Measurements from ENCODE around the gene PDE9A. TPM values are rescaled to one million over a fixed set of nuclear protein-coding genes. Genes with fewer than 3 reads are reported as not detected.
"Not testable (repeated sequence)": the region's sequence is repeated elsewhere in the genome, so short reads cannot be mapped to it uniquely, and the experiment has no call there.

The PDE9A gene
- total RNA-seq, 1 experiment from 2014 or later = not detected

DNA sequence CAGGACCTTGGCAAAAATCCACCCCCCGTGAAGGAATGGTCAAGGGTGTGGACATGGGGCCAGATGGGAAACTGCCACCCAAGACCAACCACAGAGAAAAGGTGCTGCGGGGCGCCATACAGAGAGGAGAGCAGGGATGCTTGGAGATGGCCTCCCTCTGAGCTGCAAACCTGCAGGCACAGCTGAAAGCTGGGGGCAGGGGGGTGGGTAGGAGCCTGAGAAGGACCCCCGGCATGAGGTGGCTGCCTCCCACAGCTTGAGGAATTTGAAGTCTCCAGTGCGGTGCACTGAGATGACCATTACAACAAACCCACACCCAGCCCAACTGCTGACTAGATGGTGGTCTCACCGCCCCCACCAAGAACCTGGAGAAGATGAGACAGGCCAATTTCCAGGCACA is 141.1 kb downstream of the PDE9A start:
- no peak for DNase-seq (ENCODE audit: low spot score)

DNA sequence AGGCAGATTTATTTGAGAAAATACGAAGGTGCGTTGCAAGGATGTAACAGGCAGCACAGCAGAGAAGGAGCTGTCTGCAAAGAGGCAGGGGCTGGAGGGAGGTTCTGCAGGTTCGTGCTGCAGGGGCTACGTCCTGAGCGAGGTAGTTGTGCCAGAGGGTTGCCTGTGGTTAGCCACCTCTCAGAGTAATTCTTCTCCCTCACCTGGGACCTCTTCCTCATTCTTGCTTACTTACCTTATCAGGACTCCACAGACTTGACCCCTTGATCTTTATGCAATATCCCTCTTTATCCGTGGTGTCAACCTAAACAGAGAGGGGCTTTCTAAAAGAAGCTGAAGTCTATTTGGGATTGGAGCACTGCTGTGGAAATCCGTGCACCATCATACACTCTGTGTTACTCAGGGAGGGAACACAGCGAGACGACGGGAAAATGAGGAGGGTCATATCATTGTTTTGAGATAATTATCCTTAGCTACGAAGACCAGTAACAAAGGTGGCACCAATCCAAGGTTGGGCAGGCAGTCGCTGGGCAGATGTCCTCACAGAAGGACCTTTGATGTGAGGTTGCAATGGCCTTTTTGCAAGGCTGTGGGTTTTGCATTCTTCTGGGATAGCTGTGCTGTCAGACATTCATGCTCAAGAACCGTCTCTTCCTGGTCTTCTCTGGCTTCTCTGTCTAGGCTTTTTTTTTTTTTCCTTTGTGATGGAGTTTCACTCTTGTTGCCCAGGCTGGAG is 143.1 kb downstream of the PDE9A start:
- DNase-seq (ENCODE audit: low spot score) = no peak

DNA sequence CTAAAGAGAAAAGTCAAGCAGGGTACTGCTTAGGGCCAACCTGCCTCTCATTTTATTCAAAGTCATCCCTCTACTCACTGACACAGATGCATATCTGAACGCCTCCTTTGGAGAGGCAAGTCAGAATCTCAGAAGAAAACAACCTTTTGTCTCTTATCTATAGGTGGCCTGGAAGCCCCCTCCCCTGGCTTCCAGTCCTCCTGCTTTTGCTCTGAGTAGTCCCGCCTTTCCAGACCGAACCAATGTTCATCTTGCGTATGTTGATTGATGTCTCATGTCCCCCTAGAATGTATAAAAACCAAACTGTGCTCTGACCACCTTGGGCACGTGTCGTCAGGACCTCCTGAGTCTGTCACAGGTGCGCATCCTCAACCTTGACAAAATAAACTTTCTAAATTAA is 144.1 kb downstream of the PDE9A start:
- DNase-seq (ENCODE audit: low spot score) = no peak

DNA sequence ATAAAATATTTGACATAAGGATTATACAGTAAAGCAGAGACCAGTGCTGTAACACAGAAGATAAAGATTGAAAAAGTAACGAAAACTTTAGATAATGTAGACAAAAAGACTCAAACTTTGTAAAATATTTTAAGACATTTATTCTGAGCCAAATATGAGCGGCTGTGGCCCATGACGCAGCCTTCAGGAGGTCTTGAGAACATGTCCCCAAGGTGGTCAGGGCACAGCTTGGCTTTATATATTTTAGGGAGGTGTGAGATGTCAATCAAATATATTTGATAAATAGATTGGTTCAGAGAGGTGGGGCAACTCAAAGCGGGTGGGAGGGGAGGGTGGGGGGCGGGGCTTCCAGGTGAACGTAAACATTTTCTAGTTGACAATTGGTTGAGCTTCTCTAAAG is 144.7 kb downstream of the PDE9A start:
- no peak for DNase-seq (ENCODE audit: low spot score)

DNA sequence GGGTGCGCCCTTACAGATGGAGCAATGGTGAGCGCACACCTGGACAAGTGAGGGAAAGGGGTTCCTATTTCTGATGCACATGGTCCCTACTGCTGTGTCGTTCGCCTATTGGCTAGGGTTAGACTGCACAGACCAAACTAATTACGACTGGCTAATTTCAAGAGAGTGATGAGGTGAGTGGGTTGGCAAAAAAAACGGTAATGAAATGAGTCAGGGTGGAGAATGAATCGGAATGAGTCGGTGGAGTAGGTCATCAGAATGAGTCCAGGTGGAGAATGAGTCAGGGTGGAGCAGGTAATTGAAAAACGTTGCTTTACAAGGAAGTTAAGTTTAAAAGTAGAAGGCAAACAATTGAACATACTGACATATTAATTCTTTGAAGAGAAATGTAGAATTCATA is 146.1 kb downstream of the PDE9A start:
- peak; percentile 40 for DNase-seq (ENCODE audit: low spot score)

DNA sequence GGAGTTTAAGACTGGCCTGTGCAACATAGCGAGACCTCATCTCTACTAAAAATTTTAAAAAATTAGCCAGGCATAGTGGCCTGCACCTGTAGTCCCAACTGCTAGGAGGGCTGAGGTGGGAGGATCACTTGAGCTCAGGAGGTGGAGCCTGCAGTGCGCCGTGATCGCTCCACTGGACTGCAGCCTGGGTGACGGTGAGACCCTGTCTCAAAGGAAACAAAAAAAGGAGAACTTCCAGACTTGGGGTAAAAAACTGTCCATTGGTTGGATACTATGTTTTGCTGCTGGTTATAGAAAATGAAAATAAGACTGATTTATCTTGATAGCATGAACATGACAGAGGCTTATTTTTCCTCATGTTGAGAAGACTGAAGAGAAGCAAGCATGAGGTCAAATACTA is 146.5 kb downstream of the PDE9A start:
- DNase-seq (ENCODE audit: low spot score) = no peak

DNA sequence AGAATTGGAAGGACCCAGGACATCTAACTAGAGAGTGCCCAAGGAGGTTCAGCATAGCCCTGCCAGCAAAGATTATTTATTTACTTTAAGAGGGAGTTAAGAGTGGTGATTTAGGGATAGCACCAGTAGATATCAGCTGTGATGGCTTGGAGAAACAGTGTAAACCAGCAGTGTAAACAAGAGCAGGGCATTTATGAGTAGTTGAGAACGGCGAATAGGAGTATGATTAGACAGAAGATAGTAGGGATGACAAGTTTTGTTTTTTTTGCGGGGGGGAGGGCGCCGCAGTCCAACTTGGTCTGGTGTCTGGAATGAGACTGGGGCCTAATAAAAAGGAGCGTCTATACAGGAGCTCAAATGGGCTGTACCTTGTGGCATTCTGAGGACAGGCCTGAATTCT is 148.2 kb downstream of the PDE9A start:
- not testable (repeated sequence) for DNase-seq (ENCODE audit: low spot score)

DNA sequence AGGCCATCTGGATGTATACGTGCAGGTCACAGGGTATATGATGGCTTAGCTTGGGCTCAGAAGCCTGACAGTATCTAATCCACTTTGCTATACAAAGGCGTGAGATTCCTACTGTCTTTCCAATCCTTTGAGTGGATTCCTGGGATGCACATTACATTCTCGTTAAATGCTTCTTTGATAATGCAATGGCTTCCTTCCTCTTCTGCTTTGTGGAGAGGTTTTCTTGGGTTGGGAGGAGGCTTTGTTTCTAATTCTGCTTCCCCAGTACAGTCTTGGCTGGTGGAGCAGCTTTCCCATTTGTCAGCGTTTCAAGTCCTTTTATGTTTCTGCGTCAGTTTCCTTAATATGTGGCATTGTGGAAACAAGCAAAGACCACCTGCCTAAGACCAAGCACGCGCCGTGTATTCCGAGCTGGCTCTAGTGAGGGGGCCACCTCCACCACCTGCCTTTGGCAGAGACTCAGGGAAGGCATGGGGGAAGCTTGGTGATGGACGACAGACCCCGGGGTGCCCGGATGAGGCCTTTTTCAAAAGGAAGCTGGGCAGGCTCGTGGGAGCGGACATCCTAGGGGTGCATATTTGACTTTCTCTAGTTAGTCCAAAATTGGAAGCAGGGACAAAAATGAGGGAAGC is 153.2 kb downstream of the PDE9A start:
- no peak for DNase-seq (ENCODE audit: low spot score)

DNA sequence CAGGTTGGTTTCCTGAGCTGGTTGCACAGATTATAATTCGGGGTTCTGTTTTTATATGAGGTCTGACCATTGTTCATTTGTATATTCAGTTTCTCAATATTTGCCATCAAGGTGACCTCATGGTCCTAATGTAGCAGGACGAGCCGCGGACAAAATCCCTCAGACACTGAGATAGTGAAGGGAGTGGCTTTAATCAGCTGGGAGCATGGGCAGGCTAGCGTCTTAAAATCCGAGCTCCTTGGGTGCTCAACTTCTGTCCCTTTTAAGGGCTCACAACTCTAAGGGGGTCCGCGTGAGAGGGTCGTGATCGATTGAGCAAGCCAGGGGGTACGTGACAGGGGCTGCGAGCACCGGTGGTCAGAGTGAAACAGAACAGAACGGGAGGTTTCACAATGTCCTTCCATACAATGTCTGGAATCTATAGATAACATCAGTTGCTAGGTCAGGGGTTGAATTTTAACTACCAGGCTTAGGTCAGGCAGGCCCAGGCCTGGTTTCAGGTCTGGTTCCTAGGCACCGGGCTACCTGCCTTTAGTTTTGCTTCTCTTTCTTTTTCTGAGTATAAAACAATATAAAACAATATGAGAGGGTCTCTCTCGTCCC is 154.0 kb downstream of the PDE9A start:
- DNase-seq (ENCODE audit: low spot score) = not testable (repeated sequence)

DNA sequence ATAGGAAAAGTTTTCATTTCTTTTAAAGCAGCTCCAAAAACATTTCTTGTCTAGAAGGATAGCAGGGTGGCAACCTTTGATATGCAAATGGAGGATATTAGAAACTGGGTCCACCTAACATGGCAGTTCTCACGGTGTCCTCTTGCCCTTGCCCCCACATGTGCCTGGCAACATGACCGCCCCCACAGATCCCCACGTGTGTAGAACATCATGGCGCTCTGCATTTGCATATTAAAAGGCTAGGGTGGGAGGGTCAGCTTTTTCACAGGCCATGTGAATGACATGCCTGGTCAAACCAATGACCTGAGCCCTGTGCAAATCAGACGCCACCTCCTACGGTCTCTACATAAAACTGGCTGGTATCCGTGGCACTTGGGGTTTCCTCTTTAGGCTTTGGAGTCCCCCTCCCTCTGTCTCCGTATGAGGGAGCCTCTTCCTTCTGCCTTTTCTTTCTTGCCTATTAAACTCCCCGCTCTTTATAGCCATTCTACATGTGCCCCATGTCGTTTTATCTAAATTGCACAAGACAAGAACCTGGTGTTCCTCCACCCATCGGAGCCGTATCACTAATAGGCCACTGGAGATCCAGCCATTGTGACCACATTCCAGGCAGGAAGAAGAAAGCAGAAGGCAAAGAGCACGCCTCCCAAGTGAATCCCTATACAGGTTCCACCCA is 154.7 kb downstream of the PDE9A start:
- no peak for DNase-seq (ENCODE audit: low spot score)

DNA sequence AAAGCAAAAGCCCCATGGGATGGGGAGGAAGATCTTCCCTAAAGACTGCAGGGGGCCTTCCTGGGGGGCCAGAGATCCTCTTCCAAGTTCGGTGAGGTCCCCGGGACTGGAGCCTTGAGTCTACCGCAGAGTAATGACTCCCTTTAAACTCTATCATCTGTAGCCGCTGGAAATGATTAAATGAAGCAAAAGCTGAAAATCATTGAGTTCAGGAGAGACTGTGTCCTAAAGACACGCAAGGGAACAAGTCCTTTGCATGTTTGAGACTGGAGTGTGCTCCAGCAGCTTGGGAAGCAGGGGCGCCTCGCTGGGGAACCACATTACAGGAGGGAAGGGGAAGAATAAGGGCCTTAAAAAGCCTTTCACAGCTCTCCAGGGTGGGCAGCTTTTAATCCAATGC is 155.8 kb downstream of the PDE9A start:
- DNase-seq (ENCODE audit: low spot score) = no peak

DNA sequence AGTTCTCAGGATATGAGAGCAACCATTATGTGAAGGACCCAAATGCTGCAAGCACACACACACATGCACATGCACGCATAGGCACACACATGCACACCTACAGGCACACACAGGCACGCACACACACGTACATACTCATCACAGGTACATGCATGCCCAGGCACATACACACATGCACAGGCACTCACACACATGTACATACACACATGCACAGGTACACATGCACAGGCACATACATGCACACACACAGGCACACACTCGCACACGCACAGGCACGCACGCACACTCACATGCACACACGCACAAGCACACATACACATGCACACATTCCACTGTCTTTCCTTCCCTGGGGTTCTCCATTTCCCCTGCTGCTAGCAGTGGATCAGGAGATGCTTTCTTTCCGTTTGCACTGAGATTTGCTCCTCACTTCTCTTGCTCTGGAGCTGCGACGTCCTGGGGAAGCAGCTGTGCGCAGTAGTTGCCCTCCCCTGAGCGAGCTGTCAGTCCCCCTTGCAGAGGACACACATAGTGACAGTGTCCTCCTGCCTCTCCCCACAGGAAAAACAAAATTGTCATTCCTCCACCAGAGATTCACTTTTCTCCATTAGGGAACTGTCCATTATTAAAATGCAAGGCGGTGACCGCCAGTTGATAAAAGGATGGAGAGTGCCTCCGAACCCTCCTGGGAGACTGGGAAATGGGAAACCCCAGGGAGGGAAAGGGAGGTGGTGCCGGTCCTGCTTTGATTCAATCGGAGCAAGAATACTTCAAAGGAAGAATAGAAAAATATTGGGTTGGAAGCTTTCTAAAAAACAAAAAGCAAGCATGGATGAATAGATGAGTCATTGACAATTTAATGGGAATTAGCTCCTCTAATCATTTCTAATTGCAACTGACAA is 156.4 kb downstream of the PDE9A start:
- no peak for DNase-seq (ENCODE audit: low spot score)

DNA sequence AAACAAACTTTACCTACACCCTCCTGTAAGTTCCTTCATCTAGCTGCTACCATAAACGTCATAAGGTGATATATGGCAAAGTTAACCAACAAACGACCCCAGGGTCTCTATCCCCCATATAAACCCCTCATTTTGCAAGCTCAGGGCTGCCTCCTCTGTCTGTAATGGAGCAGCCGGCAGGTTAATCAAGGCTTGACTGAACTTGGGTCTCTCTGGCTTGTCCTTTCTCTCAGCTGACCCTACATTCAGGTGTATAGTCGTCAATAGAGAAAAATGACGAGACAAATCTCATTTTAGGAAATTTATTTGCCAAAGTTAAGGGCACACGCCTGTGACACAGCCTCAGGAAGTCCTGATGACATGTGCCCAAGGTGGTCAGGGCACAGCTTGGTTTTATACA is 158.5 kb downstream of the PDE9A start:
- DNase-seq (ENCODE audit: low spot score) = no peak

DNA sequence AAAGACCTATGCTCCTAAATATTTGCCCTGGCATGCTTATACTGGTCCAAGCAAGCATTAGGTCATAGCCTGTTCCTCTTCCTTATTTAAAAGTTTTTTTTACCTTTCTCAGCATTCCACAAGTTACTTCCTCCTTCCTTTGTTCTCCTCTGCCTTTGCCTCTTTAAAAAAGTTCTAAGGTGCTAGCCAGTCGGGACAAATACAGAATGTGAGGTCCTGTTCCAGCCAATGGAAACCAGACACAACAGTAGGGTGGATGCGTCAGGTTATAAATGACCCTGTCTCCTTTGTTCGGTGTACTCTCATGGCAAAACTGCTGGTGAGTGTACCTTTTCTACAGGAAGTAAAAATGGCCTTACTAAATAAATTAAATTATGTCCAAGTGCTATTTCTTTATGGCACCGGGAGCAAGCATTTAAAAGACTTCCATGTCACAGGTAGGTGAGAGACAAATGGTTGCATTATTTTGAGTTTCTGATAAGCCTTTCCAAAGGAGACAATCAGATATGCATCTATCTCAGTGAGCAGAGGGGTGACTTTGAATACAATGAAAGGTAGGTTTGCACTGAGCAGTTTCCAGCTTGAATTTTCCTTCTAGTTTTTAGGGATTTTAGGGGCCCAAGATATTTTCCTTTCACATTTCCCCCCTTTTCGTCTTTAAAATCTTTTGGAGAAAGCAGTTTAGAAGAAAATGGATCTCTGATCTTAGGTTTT is 159.3 kb downstream of the PDE9A start:
- DNase-seq (ENCODE audit: low spot score) = not testable (repeated sequence)

DNA sequence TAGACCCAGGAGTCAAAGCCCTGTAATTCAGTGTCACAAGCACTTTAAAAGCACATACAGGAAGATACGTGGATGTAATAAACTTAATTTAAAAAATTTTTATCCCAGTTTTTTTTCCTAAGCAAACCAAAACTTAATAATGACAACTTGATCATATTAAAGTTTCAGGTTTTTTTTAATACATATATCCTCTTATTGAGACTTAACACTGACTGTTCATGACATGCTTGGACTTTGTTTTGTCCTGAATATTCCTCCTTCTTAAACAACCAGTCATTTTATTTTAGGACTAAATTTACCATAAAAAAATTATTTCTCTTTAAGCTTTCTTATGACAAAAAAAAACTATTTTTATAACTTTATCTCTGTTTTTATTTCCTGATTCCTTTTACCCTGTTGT is 161.8 kb downstream of the PDE9A start:
- no peak for DNase-seq (ENCODE audit: low spot score)

DNA sequence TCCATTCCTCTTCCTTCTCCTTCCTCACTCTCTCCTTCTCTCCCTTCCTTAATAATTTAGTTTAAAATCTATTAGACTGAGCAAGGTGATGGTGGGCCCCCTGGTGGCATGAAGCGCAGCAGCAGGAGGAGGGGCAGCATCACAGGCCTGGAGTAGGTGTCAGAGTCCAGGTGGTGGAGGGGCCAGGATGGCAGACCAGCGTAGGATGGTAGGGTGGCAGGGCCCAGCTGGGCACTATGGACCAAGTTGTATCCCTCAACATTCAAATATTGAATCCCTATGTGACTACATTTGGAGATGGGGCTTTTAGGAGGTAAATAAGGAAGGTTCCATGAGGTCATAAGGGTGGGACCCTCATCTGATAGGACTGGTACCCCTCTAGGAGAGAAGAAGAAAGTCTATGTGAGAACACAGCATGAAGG is 164.9 kb downstream of the PDE9A start:
- DNase-seq (ENCODE audit: low spot score) = peak; percentile 37

DNA sequence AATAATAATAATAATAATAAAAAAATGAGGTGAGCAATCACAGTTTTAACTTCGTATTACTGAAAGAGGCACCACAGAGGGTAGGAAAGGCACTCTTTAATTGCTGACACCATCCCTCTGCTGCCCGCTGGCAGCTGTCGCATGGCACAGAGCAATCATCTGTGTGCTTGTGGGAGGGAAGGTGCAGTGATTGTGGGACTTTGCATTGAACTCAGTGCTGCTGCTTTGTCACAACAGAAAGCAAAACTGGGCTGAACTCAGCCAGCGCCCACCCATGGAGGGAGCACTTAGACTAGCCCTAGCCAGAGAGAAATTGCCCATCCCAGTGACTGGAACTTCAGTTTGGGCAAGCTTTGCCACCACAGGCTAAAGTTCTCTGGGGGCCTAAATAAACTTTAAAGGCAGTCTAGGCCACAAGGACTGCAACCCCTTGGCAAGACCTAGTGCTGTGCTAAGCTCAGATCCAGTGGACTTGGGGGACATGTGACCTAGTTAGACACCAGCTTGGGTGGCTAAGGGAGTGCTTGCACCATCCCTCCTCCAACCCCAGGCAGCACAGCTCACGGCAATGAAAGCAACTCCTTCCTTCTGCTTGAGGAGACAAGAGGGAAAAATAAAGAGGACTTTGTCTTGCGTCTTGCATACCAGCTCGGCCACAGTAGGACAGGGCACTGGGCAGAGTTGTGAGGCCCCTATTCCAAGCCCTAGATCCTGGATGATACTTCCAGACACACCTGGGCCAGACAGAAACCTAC is 166.6 kb downstream of the PDE9A start:
- no peak for DNase-seq (ENCODE audit: low spot score)

DNA sequence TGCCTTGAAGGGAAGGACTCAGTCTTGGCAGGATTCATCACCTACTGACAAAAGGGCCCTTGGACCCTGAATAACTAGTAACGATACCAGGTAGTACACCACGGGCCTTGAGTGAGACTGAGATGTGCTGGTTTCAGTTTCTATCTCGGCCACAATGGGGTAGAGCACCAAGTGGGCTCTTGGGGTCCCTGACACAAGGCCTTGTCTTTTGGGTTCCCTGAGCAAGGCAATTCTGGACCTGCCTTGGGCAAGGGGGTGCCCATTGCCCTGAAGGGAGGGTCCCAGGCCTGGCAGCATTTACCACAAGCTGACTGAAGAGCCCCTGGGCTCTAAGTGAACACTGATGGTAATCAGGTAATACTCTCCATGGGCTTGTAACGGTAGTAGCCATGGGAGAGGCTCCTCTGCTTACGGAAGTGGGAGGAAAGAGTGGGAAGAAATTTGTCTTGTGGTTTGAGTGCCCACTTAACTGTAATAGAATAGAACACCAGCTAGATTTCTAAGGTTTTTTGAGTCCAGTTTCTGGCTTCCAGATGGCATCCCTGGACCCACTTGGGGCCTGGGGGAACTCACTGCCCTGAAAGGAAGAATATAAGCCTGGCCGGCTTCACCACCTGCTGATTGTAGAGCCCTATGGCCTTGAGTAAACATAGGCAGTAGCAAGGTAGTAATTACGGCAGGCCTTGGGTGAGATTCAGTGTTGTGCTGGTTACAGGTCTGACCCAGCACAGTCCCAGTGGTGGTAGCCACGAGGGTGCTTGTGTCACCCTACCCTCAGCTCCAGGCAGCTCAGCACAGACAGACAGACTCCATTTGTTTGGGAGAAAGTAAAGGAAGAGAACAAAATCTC is 167.4 kb downstream of the PDE9A start:
- no peak for DNase-seq (ENCODE audit: low spot score)
